H9 (cell line): ENCODE measurements around the gene APBB2. TPM values are rescaled to one million over a fixed set of nuclear protein-coding genes. Genes with fewer than 3 reads are reported as not detected.
A peak's percentile ranks its signal among the peaks of the same experiment; 100 is the strongest.

Source experiments
- DNase-seq: peaks from one replicate; pipeline ENCODE4 v3.0.0-alpha.2; 2017
- H2AFZ ChIP-seq: one replicate; pipeline ENCODE4 v1.6.1; 2013; ENCODE audit warnings: mild to moderate bottlenecking, low read length, control low read depth, moderate library complexity
- H2AK5ac ChIP-seq: 2 replicates; pipeline ENCODE4 v1.6.1; 2013; ENCODE audit warnings: low read length, control low read depth, mixed read lengths; ENCODE audit not compliant: insufficient read length
- H2BK120ac ChIP-seq: one replicate; pipeline ENCODE4 v1.6.1; 2013; ENCODE audit warnings: low read depth, mild to moderate bottlenecking, low read length, control low read depth, inconsistent platforms; ENCODE audit not compliant: poor library complexity, severe bottlenecking
- H2BK12ac ChIP-seq: 2 replicates; pipeline ENCODE4 v1.6.1; 2013; ENCODE audit warnings: low read length, control low read depth, mixed read lengths, low read depth; ENCODE audit not compliant: insufficient read length
- H2BK15ac ChIP-seq: 2 replicates; pipeline ENCODE4 v1.6.1; 2013; ENCODE audit warnings: low read depth, low read length, control low read depth
- H2BK20ac ChIP-seq: one replicate; pipeline ENCODE4 v1.6.1; 2013; ENCODE audit warnings: low read depth, mild to moderate bottlenecking, low read length, control low read depth, inconsistent platforms; ENCODE audit not compliant: poor library complexity, severe bottlenecking
- H2BK5ac ChIP-seq: 2 replicates; pipeline ENCODE4 v1.6.1; 2013; ENCODE audit warnings: low read length, control low read depth, mixed read lengths; ENCODE audit not compliant: insufficient read length
- H3K14ac ChIP-seq: 2 replicates; pipeline ENCODE4 v1.6.1; 2013; ENCODE audit warnings: low read length, control low read depth; ENCODE audit not compliant: insufficient read depth
- H3K18ac ChIP-seq: 2 replicates; pipeline ENCODE4 v1.6.1; 2013; ENCODE audit warnings: low read depth, mild to moderate bottlenecking, mixed read lengths, low read length, control low read depth; ENCODE audit not compliant: insufficient read length
- H3K23ac ChIP-seq: 2 replicates; pipeline ENCODE4 v1.6.1; 2013; ENCODE audit warnings: low read length, control low read depth, mixed read lengths, low read depth; ENCODE audit not compliant: insufficient read length
- H3K23me2 ChIP-seq: 2 replicates; pipeline ENCODE4 v1.6.1; 2013; ENCODE audit warnings: low read depth, mild to moderate bottlenecking, mixed read lengths, low read length, control low read depth; ENCODE audit not compliant: insufficient read length, poor library complexity, severe bottlenecking
- H3K27ac ChIP-seq: 2 replicates; pipeline ENCODE4 v1.5.1; 2013; ENCODE audit warnings: low read length, control low read depth, mixed read lengths, low read depth; ENCODE audit not compliant: insufficient read length
- H3K27me3 ChIP-seq: 2 replicates; pipeline ENCODE4 v1.6.1; 2013; ENCODE audit warnings: low read length, control low read depth, inconsistent platforms; ENCODE audit not compliant: insufficient read depth
- H3K4ac ChIP-seq: 2 replicates; pipeline ENCODE4 v1.6.1; 2013; ENCODE audit warnings: low read depth, mild to moderate bottlenecking, control low read depth, inconsistent platforms, low read length, moderate library complexity
- H3K4me1 ChIP-seq: 2 replicates; pipeline ENCODE4 v1.6.1; 2013; ENCODE audit warnings: low read length, control low read depth, inconsistent platforms; ENCODE audit not compliant: insufficient read depth
- H3K4me2 ChIP-seq: 2 replicates; pipeline ENCODE4 v1.6.1; 2013; ENCODE audit warnings: low read length, control low read depth, mixed read lengths; ENCODE audit not compliant: insufficient read length, insufficient read depth
- H3K56ac ChIP-seq: 2 replicates; pipeline ENCODE4 v1.6.1; 2013; ENCODE audit warnings: low read depth, mild to moderate bottlenecking, mixed read lengths, low read length, control low read depth; ENCODE audit not compliant: insufficient read length
- H3K79me1 ChIP-seq: 2 replicates; pipeline ENCODE4 v1.6.1; 2013; ENCODE audit warnings: low read depth, mild to moderate bottlenecking, moderate library complexity, low read length, control low read depth, inconsistent platforms; ENCODE audit not compliant: insufficient read depth, poor library complexity, severe bottlenecking
- H3K79me2 ChIP-seq: 2 replicates; pipeline ENCODE4 v1.6.1; 2013; ENCODE audit warnings: low read length, control low read depth, inconsistent platforms; ENCODE audit not compliant: insufficient read depth
- H3K9ac ChIP-seq: 2 replicates; pipeline ENCODE4 v1.6.1; 2013; ENCODE audit warnings: low read length, control low read depth, mixed read lengths; ENCODE audit not compliant: insufficient read length; ENCODE audit errors: extremely low read depth
- H3K9me3 ChIP-seq: one replicate; pipeline ENCODE4 v1.6.1; 2013; ENCODE audit warnings: low read depth, low read length, inconsistent platforms; ENCODE audit not compliant: control insufficient read depth
- H3T11ph ChIP-seq: one replicate; pipeline ENCODE4 v1.6.1; 2013; ENCODE audit warnings: mild to moderate bottlenecking, low read length, control low read depth, inconsistent platforms
- H4K20me1 ChIP-seq: one replicate; pipeline ENCODE4 v1.6.1; 2013; ENCODE audit not compliant: control insufficient read depth, insufficient read length, insufficient read depth
- H4K5ac ChIP-seq: 2 replicates; pipeline ENCODE4 v1.6.1; 2013; ENCODE audit warnings: low read depth, mild to moderate bottlenecking, mixed read lengths, low read length, control low read depth; ENCODE audit not compliant: insufficient read length
- H4K8ac ChIP-seq: replicated peaks from 2 replicates; pipeline ENCODE4 v1.6.1; 2013; ENCODE audit warnings: low read length, control low read depth, mixed read lengths, low read depth; ENCODE audit not compliant: insufficient read length
- H4K91ac ChIP-seq: 2 replicates; pipeline ENCODE4 v1.6.1; 2013; ENCODE audit warnings: low read depth, mild to moderate bottlenecking, moderate library complexity, mixed read lengths, low read length, control low read depth; ENCODE audit not compliant: insufficient read length
- H3K27ac Mint-ChIP-seq, 3 experiments: 2 replicates in 2 of 3; 3 replicates in 1 of 3; pipeline ENCODE4 v1.8.0; 2020 to 2021; ENCODE audit warnings: mixed read lengths in 3 of 3, mild to moderate bottlenecking in 1 of 3, moderate library complexity in 1 of 3
- H3K27me3 Mint-ChIP-seq: 2 replicates; pipeline ENCODE4 v1.8.0; 2021; ENCODE audit warnings: low read depth, mild to moderate bottlenecking, moderate library complexity, mixed read lengths
- H3K36me3 Mint-ChIP-seq, 3 experiments: 2 replicates in 2 of 3; 3 replicates in 1 of 3; pipeline ENCODE4 v1.8.0; 2020 to 2021; ENCODE audit warnings: low read depth in 3 of 3, mixed read lengths in 3 of 3; ENCODE audit not compliant: insufficient read depth in 1 of 3
- H3K4me1 Mint-ChIP-seq, 2 experiments: 2 replicates each; pipeline ENCODE4 v1.8.0; 2020; ENCODE audit warnings: mixed read lengths in 2 of 2
- H3K4me3 Mint-ChIP-seq, 2 experiments: 2 replicates in 1 of 2; 3 replicates in 1 of 2; pipeline ENCODE4 v1.8.0; 2020 to 2021; ENCODE audit warnings: mild to moderate bottlenecking in 2 of 2, mixed read lengths in 2 of 2, moderate library complexity in 1 of 2
- H3K9me3 Mint-ChIP-seq, 2 experiments: 2 replicates in 1 of 2; 3 replicates in 1 of 2; pipeline ENCODE4 v1.8.0; 2020; ENCODE audit warnings: mild to moderate bottlenecking in 2 of 2, mixed read lengths in 2 of 2, moderate library complexity in 1 of 2
- WGBS: extraction: QIAGEN DNeasy Blood & Tissue Kit; methylation state at CpG from one replicate; pipeline ENCODE4 v1.1.7; 2013; ENCODE audit warnings: missing lambda C conversion rate, low lambda C conversion rate, mixed read lengths; ENCODE audit not compliant: insufficient read length; ENCODE audit errors: extremely low coverage; 5-methylcytosine and 5-hydroxymethylcytosine counted together
- total RNA-seq: library from RNA; stranded (reverse); gene quantifications from 2 replicates; pipeline ENCODE4 v1.2.1, GENCODE V29; 2021
- TF ChIP-seq, protein P1 (sequence below): fragments of 200-600 bp; sonication (generic); conservative IDR thresholded peaks from 3 replicates; pipeline ENCODE4 v1.8.0; 2021; ENCODE audit warnings: antibody characterized with exemption, mild to moderate bottlenecking

Gene APBB2
- total RNA-seq, 1 experiment from 2014 or later: 39.6 TPM

DNA sequence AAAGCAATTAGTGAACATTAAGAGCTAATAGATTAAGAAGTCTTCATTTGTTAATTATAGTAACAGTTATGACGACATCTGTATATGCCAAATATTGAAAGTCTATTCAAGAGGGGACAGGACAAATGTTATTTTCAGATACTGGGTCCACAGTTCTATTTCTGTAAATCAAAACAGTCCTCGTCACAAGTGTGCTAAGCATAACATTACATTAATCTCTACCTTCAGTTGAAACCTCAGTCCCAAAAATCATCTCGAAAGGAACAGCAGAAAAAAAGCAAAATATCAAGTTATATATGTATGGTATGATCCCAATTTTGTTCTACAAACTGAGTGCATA lies 70.3 kb downstream of the APBB2 start:
- Histone ChIP-seq H3K9me3 (no peaks in the 10 kb centered on the region), H2BK12ac (no peak overlapping the region), H3K79me1 (no peaks in the 10 kb centered on the region), H3K4me1 (no peaks in the 10 kb centered on the region; the same call in 1 of the 2 replicates), H2BK120ac (no peak overlapping the region), H3K9ac (no peak overlapping the region), H2BK5ac (no peak overlapping the region), H3K4me2 (no peak overlapping the region), H3K27me3 (no peaks in the 10 kb centered on the region), H3K27ac (no peak overlapping the region), H3K56ac (no peak overlapping the region), H4K5ac (no peak overlapping the region), H3K23ac (no peak overlapping the region), H3K23me2 (no peaks in the 10 kb centered on the region), H2AFZ (no peak overlapping the region), H4K91ac (no peak overlapping the region), H3K79me2 (no peaks in the 10 kb centered on the region), H3T11ph (no peak overlapping the region), H3K14ac (no peak overlapping the region), H4K20me1 (no peaks in the 10 kb centered on the region), H2BK20ac (no peak overlapping the region), H2AK5ac (no peak overlapping the region), H3K4ac (no peak overlapping the region), H4K8ac (no peak overlapping the region), H3K18ac (no peak overlapping the region), H2BK15ac (no peak overlapping the region)
- peaks cover 4 to 16% (median 7%) of the 10 kb centered on the region in 3 experiments; a peak in 4 of 7 replicates for H3K36me3 Mint-ChIP-seq
- TF ChIP-seq, protein P1, sequence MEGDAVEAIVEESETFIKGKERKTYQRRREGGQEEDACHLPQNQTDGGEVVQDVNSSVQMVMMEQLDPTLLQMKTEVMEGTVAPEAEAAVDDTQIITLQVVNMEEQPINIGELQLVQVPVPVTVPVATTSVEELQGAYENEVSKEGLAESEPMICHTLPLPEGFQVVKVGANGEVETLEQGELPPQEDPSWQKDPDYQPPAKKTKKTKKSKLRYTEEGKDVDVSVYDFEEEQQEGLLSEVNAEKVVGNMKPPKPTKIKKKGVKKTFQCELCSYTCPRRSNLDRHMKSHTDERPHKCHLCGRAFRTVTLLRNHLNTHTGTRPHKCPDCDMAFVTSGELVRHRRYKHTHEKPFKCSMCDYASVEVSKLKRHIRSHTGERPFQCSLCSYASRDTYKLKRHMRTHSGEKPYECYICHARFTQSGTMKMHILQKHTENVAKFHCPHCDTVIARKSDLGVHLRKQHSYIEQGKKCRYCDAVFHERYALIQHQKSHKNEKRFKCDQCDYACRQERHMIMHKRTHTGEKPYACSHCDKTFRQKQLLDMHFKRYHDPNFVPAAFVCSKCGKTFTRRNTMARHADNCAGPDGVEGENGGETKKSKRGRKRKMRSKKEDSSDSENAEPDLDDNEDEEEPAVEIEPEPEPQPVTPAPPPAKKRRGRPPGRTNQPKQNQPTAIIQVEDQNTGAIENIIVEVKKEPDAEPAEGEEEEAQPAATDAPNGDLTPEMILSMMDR: no peak
- WGBS: no CpG with 5 or more reads among the region's 3 CpGs
- no peak overlapping the region for H3K4me3 Mint-ChIP-seq
- H3K27me3 Mint-ChIP-seq: no peaks in the 10 kb centered on the region
- peaks cover 28 to 30% of the 10 kb centered on the region in 2 experiments for H3K4me1 Mint-ChIP-seq
- no peaks in the 10 kb centered on the region; a peak in 1 of 5 replicates for H3K9me3 Mint-ChIP-seq
- H3K27ac Mint-ChIP-seq: peak overlapping the region in 1 of 3 experiments; percentile 94; a peak in 2 of 7 replicates
- DNase-seq: no peak
